GM13977 (cell line): Measurements from ENCODE around the gene OAS1.

Experiments
- DNase-seq: peaks from one replicate; pipeline ENCODE4 v3.0.0; 2012; ENCODE audit warnings: low spot score
- in situ Hi-C: fragments of 300-500 bp; cut with MboI; formaldehyde crosslinking; loops from one replicate; pipeline ENCODE4 v1.12.0; 2022; ENCODE audit warnings: low sequenced_read_pairs, low pct_unique_long_range_greater_than_20kb, mixed read lengths, inconsistent platforms; ENCODE audit not compliant: unreplicated experiment
- TF ChIP-seq, protein P1 (sequence below): IDR thresholded peaks from 2 replicates; pipeline ENCODE4 v1.5.1; 2012; ENCODE audit warnings: mild to moderate bottlenecking, control low read depth; ENCODE audit not compliant: insufficient read depth; ENCODE audit errors: extremely low read depth, missing control alignments

Gene OAS1

DNA sequence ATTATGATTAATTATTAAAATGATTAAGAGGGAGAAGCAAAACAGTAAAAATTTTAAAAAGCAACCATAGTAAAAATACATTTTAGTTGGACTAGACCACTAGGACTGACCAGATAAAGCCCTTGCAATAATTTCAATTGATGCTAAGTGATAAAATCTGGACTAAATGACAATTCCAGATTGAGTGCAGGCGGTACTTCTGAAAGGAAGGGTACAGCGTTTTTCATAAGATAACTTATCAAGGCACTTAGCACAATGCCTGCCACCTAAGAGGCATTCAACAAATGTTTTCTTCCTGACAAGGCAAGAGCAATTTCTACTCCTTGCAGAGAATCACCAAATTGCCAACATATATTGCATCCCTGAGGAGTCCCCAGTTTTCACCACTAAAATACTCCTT lies 37.7 kb upstream of the OAS1 start:
- DNase-seq: no peak
- in situ Hi-C loops: no loop called here
- TF ChIP-seq, protein P1, sequence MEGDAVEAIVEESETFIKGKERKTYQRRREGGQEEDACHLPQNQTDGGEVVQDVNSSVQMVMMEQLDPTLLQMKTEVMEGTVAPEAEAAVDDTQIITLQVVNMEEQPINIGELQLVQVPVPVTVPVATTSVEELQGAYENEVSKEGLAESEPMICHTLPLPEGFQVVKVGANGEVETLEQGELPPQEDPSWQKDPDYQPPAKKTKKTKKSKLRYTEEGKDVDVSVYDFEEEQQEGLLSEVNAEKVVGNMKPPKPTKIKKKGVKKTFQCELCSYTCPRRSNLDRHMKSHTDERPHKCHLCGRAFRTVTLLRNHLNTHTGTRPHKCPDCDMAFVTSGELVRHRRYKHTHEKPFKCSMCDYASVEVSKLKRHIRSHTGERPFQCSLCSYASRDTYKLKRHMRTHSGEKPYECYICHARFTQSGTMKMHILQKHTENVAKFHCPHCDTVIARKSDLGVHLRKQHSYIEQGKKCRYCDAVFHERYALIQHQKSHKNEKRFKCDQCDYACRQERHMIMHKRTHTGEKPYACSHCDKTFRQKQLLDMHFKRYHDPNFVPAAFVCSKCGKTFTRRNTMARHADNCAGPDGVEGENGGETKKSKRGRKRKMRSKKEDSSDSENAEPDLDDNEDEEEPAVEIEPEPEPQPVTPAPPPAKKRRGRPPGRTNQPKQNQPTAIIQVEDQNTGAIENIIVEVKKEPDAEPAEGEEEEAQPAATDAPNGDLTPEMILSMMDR: no peak

DNA sequence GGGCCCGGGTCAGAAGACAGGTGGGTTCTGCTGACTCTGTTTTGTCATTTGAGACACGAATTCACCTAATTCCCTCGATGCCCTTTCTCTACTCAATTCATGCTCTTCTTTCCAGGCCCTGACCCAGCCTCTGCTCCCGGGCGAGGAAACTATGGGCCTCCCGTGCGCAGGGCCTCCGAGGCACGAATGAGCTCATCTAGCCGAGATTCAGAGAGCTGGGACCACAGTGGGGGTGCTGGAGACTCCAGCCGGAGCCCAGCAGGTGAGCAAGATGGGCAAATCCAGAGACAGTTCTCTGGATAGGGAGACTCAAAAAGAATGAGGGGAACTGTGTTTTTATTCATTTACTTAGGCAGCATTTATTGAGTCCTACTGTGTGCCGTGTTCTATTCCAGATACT lies 37.0 kb upstream of the OAS1 start:
- in situ Hi-C loops: no loop called here
- TF ChIP-seq, protein P1: no peak
- DNase-seq: no peak

DNA sequence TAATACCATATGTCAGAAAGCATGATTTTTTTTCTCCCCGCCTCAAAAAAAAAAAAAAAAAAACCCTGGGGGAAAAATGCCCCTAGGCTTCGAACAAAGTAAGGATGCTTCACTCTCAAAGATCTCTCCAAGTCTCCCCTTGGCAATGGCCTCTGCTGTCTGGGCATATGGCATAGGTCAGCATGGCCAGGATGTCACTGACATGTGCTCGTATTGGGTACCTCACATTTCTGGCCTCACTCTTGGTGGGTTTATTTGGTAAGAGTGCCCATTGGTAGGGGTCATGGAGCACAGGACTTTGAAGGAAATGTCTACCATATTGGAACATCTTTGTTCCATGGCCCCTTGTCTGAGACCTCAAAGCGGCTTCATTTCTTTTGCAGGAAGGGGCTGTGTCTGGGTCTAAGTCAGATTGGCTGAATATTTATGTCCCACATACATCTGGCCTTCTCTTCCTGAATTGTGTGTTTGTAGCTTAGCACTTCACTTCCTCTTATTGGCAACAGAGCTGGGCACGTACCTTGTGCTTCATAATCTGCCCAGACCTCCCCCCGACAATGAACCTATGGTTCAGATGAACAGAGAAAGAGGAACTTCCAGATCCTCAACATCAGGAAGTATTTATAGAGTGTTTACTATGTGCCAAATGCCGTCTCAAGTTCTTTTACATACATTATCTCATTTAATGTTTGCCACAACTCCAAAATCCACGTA lies 36.3 kb upstream of the OAS1 start:
- TF ChIP-seq, protein P1: no peak
- in situ Hi-C loops: no loop called here
- no peak for DNase-seq

DNA sequence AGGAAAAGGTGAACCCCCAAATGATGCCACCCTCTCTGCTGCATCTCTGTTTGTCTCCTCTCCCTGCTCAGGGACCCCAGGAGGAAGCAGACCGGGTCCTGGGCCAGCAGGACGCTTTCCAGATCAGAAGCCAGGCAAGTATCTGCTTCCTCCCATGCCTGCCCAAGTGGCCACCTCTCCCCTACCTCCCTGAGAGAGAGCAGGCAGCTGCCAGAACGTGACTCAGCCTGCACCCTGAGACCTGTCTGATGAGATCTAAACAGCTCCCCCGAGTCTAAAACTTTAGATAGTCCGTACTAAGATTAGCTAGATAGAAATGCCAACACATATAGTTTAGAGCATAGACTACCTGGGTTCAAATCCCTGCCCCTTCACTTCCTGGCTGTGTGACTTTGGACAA lies 31.2 kb upstream of the OAS1 start:
- DNase-seq: no peak

DNA sequence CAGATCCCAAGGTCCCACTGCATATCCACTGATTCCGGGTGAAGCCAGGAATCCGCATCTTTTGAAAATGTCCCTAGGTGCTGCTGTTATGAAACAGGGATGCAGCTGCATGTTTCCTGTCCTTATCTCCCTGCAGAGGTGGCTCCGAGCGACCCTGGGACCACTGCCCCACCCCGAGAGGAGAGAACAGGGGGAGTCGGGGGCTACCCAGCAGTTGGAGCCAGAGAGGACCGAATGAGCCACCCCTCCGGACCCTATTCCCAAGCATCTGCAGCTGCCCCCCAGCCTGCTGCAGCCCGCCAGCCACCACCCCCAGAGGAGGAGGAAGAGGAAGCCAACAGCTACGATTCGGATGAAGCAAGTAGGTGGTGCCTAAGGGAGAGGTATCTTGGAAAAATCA lies 30.3 kb upstream of the OAS1 start:
- in situ Hi-C loops: no loop called here
- TF ChIP-seq, protein P1: no peak
- no peak for DNase-seq

More for the DNA sequence above, 31.2 kb upstream of the OAS1 start:
- TF ChIP-seq, protein P1: no peak
- in situ Hi-C loops: no loop called here

DNA sequence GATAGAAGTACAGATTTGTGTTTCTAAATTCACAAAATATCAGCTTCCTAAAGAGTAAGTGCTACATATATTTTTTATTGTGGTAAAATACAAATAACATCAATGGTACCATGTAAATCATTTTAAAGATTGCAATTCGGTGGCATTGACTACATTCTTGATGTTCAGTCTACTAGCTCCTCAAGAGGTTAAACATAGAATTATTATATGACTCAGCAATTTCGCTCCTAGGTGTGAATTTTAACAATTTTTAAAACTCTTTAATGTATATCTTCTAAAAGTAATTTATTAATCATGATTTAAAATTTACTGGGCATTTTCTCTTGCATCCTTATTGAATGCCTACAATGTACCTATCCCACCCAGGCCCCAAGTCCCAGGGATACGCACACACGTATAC lies 29.8 kb upstream of the OAS1 start:
- TF ChIP-seq, protein P1: no peak
- in situ Hi-C loops: no loop called here
- no peak for DNase-seq
